ENCODE measurements around the gene GMIP.
"Not testable (repeated sequence)": the region's sequence is repeated elsewhere in the genome, so short reads cannot be mapped to it uniquely, and the experiment has no call there.

Gene GMIP

DNA sequence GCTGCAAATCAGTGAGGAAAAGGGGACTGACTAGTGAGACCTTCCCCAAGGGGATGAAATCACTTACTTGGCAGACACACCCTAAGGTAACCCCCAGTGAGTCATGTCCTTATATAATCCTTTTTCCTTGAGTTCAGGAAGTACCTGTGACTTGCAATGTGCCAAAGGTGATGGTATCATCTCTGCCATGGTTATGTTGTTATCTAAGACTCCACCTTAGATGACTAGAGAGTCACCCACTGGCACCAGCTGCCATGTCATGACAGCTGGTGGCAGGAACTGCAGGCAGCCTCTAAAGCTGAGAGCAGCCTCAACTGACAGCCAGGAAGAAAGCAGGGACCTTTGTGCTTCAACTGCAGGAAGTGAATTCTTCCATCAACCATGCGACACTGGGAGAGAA, 37.4 kb downstream of the GMIP start:
- no peak for DNase-seq

DNA sequence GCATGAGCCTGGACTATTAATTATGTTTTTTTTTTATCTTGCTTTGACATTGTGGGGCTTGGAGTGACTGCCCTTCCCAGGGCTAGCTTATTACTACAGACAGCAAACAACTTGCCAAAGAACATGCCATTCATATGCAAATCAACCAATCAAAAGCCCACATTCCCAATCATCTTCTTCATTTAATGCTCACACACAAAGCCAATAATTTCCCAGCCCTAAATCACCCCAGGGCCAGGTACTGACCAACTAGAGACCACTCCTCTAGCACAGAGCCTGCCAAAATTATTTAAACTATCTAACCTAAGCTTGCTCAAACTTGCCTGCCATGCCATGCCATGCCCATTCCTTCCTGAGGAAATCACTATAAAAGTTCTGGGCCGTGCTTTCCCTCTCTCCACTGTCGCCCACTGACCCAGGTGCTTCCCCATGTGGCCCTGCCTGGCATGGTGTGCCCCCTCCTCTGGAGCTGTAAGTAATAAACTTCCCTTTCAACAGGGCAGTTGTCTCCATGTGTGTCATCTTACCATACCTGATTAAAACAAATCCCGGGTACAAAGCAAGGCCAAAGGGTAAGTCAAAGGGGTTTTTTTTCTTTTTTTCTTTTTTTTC, 40.6 kb downstream of the GMIP start:
- no peak for DNase-seq

DNA sequence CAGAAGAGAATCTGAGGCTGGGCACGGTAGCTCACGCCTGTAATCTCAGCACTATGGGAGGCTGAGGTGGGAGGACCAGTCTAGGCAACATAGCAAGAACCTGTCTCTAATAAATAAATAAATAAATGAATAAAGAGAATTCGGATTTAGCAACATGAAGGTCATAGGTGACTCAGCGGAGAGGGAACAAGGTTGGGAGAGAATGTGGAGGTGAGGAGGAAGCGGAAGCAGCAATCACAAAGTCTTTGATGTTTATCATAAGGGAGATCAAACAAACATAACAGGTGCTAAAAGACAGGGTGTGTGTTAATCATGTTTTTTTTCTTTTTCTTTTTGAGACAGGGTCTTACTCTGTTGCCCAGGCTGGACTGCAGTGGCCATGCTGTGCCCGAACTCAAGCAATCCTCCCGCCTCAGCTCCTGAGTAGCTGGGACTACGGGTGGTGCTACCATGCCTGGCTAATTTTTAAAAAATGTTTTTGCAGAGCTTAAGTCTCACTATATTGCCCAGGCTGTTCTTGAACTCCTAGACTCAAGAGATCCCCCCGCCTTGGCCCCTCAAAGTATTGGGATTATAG, 41.2 kb downstream of the GMIP start:
- no peak for DNase-seq

DNA sequence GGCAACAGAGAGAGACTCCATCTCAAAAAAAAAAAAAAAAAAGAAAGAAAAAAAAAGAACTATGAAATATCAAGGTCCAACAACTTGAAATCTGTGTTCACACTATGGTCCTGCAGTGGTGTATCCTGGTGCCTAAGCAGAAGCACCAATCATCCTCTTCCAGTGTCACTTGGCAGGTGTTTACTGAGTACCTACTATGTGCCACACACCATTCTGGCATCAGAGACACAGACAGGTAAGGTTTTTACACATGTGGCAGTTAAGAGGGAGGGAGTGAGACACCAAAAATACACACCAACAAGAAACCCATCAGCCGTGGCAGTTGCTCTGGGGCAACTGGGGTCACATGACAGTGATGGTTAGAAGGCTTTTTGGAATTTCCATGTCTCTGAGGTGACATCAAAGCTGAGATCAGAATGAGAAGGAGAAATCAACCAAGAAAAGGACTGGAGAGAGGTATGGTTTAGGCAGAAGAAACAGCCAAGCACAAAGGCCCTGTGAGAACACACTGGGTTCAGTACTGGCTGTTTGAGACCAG, 42.6 kb downstream of the GMIP start:
- DNase-seq, result no peak

DNA sequence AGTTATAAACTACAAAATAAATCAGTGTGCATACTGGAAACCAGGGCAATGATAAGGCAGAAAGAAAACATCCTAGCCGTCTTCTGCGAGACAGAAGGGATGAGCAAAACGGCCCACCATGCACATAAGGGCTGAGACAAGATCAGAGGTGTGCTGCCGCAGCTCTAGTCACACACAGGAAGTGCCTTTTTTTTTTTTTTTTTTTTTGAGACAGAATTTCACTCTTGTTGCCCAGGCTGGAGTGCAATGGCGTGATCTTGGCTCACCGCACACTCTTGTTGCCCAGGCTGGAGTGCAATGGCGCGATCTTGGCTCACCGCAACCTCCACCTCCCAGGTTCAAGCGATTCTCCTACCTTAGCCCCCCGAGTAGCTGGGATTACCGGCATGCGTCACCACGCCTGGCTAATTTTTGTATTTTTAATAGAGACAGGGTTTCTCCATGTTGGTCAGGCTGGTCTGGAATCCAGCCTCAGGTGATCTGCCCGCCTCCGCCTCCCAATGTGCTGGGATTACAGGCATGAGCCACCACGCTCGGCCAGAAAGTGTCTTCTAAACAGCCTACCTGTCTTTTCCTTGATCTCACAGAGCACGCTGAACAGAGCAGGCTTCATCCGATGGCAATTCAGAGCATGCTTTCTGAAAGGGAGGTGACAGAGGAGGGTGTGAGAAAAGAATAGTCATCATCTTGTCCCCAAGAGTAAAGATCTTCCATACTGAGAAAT, 44.6 kb downstream of the GMIP start:
- DNase-seq, result not testable (repeated sequence)

DNA sequence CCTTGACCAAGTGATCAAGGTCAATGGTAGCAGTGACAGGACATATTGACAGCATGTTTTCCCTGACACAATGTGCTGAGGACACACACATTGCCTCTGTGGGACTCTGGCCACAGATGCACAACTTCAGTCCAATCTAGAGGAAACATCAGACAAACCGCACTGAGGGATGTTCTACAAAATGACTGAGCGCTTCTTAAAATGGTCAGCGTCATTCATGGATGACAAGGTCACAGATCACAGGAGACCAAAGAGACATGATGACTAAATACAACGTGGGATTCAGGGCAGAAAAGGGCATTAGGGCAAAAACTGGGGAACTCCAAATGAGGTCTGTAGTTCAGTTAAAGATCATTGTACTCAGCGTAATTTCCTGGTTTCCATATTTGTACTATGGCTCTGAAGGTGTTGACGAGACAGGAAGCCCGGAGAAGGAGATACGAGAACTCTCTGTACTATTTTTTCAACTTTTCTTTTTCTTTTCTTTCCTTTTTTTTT, 45.6 kb downstream of the GMIP start:
- DNase-seq, result no peak

DNA sequence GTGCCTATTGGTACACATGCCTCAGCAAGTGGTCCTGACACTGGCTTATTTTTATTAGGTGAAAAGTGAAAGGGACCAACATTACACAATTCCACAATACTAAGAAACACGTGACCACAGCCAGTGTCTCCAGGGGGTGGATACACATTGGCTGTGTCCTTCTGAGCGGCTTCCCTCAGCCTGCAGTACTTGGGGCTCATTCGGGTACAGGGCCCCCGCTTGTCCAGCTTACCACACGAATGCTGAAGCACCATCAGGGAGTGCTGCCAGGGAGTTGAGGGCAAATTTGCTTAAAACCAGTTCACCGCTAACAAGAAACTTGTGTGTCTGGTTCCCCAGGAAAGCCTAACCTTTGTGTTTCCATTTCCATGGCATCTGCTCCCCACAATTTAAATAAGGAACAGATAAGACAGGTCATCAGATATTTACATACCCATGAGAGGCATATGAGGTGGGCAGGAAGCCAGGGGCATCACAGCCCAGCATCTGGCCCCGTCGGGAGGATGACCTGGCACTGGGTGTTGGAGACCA, 48.2 kb downstream of the GMIP start:
- no peak for DNase-seq

DNA sequence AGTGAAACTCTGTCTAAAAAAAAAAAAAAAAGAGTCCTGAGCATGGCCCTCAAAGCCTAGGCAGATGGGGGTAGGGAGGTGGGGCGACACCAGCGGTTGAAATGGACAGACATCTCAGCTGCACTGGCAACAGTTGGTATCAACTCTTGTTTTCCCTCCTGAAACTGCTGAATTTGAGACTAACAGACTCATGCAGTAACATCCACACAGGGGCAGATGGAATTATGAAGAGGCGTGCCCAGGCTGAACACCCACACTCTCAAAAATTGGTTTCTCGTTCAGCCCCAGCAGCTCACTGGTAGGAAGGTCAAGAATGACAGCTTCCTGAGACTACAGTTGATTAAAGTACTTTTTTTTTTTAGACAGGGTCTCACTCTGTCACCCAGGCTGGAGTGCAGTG, 49.1 kb downstream of the GMIP start:
- no peak for DNase-seq

DNA sequence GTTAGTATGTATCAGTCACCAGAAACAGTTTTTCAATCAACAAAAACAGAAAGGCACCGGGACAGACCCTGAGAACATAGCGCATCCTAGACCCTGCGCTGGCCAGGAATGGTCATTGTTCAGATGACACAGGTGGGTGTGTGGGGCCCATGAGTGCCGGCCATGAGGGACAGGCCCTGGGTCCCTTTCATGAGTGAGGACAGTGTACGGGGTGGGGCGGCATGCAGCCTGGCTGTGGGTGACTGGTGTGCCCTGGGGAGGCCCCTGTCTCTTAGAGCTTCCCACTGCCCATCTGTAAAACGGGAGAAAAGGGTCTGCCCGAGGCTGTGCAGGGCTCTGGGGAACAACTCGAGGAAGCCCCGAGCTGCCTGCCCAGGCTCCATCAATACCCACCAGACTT, 50.8 kb downstream of the GMIP start:
- DNase-seq, result no peak

DNA sequence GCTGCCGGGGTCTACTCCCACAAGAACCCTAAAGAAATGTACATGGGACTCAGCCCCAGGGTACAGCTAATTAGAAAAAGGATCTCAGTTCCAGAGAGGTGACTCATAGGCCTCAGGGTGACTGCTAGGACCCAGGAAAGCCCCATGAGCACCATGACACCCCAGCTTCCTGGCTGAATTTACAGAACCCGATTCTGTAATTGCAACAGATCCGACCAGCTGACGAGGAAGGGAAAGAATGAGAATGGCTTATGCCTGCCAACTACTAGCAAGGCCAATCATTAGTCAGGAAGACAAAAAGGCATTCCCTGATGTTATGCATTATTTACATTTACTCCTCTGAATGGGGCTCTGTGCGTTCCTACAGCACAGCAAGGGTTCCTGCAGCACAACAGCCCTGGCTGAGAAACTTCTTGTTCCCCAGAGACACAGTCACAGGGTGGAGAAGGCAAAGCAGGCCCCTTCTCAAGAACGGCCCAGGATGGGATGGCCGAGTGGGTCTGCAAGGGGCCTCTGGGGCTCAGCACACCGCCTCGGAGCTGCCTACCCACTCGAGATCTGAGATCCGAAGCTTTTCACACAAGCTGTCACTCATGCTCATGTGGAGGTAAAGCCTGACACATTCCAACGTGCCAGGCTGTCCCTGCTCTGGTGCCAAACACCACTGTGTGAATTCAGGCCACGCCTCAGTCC, 52.2 kb downstream of the GMIP start:
- no peak for DNase-seq

DNA sequence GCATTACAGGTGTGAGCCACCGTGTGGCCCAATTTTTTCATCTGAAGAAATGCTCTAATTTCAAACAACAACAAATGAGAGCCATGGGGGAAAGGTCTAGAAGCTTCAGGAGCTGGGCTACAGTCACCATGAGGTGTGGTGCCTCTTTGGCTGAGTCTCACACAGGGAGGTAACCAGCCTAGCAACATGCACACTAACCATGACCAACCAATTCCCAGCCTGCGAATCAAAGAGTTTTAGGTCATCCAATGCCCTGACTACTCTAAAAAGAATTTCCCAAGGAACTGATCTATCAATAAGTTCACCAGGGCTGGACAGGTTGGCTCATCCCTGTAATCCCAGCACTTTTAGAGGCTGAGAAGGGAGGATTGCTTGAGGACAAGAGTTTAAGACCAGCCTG, 54.9 kb downstream of the GMIP start:
- no peak for DNase-seq

DNA sequence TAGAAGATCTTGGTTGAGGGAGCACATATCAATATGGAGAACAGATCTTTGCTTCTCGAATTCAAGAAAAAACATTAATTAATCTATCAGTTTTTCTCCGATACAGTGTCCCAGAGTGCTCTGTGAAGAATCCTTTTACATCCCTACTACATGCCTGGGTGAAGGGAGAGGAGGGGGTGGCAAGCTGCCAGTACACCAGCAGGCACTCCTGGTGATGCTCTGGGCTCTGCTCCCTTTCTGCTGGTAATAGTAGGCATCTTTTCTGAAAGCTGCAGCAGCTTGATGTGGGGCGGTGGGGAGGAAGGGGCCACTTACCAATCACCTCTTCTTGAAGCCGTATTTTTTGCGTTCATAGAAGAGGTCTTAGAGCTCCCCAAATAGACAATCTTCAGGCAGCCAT, 55.7 kb downstream of the GMIP start:
- DNase-seq, result no peak

DNA sequence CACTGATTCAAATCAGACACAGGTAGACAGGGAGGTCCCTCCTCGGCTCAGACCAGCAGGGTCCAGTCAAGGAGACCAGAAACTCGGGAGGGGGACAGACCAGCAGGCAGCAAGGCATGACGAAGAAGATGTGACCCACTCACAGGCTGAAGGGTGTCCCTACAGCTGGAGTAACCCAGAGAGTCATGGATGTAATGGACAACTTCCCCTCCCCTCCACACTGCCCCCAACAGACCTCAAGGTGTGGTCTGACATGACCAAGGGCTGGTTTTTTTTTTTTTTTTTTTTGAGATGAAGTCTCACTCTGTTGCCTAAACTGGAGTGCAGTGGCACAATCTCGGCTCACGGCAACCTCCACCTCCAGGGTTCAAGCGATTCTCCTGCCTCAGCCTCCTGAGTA, 59.1 kb downstream of the GMIP start:
- no peak for DNase-seq

DNA sequence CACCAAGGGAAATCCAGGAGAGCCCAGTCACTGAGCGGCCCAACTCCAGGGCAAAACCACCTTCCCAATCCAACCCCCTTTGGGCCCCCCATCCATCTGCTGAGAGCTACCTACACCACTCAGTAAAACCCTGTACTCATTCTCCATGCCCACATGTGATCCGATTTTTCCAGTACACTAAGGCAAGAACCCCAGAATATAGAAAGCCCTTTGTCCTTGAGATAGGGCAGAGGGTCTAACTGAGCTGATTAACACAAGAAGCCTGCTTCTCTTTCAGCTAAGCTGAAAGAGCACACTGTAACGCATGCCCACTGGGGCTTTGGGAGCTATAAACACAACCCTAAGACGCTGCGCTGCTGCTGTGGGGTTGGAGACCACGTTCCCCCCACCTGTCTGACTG, 61.0 kb downstream of the GMIP start:
- no peak for DNase-seq

DNA sequence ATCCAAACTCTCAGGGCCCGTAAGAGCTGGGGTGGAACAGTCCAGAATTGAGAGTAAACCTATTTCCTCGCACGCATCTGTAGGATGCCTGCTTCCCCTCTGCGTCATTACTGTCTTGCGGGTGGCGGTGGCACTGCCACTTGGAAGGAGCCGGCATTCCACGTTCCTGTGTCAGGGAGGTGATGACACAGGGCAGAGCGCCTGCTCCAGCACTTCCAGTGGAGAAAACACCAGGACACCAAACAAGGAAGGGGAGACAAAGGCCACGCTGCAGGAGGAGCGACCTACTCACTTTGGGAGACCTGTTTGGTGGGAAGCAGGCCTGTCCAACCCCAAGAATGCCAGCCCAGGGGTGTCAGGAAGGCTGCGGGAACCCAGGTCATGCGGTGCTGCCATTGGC, 62.1 kb downstream of the GMIP start:
- DNase-seq, result no peak

DNA sequence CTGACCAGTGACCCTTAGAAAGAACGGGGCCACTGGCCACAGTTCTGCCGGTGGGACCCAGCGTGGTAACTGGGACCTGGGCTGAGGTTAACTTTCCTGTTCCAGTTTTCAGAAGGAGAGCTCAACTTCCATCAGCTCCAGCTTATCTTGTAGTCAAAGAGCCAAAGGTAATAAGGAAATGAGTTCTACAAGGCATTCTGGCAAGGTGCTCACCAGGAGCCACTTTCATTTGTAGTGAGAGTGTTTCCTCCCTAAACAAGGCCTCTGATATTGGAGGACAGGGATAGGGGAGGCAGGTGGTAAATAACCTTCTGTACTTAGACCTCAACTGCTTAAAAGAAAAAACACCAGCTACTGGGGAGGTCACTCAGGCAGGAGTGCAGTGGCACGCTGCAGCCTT, 63.0 kb downstream of the GMIP start:
- no peak for DNase-seq

DNA sequence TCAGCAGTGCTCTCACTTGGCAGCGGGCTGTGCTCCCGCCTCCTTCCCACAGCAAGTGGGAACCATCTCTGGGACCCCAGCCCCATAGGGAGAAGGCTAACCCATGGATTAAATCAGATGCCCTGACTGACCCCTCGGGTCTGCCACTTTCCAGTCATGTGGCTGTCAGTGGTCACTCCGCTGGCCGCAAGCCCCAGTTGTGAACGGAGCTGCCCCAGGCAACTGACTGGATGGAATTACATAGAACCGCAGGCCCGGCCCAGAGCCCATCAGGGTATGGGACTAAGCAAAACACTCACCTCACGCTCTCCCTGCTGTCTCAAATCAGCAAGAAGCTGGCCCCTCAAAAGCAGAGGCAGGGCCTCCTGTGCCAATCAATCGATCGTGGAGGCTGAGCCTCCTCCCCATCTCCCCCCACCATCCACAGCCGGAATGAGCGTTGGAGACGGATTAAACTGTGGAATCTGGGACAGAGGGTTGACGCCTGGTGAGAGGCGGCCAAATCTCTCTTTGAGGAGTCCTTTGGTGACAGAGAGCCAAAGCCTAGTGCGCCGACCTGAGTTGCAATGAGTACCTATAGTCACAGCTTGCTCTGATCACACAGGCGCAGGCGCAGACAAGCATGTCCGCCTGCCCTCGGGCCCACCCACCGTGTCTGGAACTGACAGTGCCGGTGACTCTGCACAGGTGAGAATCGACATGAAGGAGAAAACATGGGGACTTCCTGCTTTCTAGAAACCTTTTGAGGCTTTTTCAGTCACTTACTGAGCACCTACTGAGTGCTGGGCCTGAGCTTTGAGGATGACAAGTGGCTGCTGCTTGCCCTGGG, 63.7 kb downstream of the GMIP start:
- DNase-seq, result no peak
